ENCODE measurements around the gene TBCD. TPM values are rescaled to one million over a fixed set of nuclear protein-coding genes. Genes with fewer than 3 reads are reported as not detected.

Gene TBCD
- total RNA-seq, 1 donor from 2014 or later, result 125 TPM

DNA sequence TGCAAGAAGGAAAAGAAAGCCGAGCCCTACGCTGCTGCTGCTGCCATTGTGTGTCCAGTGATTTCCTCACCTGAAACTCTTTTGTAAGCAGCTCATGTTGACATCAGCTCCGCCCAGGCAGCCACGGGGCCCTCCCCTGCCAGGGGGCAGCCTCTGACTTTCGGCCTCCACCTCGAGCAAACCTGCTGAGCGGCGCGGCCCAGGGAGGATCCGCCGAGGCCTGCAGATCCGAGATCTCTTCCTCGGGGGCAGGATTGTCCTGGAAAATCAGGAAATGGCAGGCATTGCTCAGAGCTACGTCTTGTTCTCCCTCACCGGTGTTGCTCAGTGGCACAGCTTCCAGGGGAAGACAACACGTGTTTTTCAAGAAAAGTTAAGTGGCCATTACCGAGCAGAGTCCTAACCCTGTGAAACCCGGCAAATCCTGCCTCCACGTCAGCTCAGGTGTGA lies 123.6 kb downstream of the TBCD start:
- H3K27ac Mint-ChIP-seq, result no peak overlapping the region
- no peaks in the 10 kb centered on the region for H3K9me3 Mint-ChIP-seq
- H3K36me3 Mint-ChIP-seq (ENCODE audit: low read depth), result peaks cover 56% of the 10 kb centered on the region
- intact Hi-C loops (cut with micrococcal nuclease), result no loop called here
- H3K27me3 Mint-ChIP-seq (ENCODE audit: low read depth), result no peaks in the 10 kb centered on the region
- peaks cover 46% of the 10 kb centered on the region for H3K4me1 Mint-ChIP-seq (ENCODE audit: low read depth)
- no peak for DNase-seq (ENCODE audit: low spot score)
- no peak overlapping the region for H3K4me3 Mint-ChIP-seq (ENCODE audit: low read depth)

DNA sequence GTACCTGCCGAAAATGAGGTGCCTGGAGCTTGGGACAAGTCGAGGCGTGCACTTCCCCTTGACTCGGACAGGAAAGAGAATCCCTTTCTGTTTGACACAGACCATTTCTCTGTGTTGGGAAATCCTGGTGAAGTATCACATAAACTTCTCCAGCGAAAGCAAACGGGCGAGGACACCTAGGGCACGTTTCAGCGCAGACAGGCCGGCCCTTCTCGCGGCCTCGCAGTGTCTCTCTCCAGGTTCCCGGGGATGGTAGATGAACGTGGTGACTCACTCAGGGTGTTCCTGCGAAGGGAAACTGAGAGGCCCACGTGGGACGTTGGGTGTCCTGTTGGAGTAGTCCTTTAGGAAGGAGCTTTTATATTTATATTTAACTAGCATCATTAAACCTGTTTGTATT lies 124.3 kb downstream of the TBCD start:
- no peaks in the 10 kb centered on the region for H3K9me3 Mint-ChIP-seq
- peaks cover 44% of the 10 kb centered on the region for H3K4me1 Mint-ChIP-seq (ENCODE audit: low read depth)
- intact Hi-C loops (cut with micrococcal nuclease), result no loop called here
- peaks cover 52% of the 10 kb centered on the region for H3K36me3 Mint-ChIP-seq (ENCODE audit: low read depth)
- no peak for DNase-seq (ENCODE audit: low spot score)
- H3K27ac Mint-ChIP-seq, result peak overlapping the region; percentile 26
- H3K4me3 Mint-ChIP-seq (ENCODE audit: low read depth), result no peak overlapping the region
- no peaks in the 10 kb centered on the region for H3K27me3 Mint-ChIP-seq (ENCODE audit: low read depth)

DNA sequence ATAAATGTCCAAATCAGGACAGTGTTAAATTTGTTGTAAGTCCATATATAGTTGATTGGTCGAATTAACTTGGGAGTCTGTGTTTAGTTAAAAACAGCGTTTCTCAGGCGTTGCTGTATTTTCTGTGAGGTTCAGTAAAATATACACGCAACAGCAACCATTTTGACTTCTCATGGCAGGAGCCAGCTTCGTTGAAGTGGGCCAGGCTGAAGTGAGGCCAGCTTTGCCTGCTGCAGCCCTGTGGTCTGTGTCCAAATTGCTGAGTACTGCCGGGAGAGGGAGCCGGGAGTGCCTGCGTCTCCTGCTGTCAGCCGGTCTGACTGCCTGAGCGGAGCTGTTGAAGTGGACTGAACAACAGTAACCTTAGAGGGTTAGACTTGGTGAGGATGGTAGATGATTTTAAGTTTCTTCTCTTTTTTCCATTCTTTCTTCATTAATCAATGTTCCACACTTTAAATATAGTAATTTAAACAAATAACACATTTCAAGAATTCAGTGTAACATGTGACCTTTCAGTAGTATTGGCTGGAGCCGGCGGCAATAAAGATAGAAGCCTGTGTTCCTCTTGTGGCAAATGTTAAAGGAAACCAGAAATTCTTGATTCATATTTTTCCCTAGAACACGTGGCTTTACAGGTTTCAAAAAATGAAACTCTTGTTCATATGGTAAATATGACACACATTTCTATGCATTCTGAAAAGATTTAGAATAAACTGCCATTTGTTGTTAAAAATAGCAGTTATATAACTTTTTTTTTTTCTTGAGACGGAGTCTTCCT lies 124.9 kb downstream of the TBCD start:
- Mint-ChIP-seq H3K4me1 (ENCODE audit: low read depth) (peaks cover 48% of the 10 kb centered on the region), H3K36me3 (ENCODE audit: low read depth) (peaks cover 48% of the 10 kb centered on the region), H3K4me3 (ENCODE audit: low read depth) (no peak overlapping the region), H3K27ac (peak overlapping the region; percentile 60), H3K27me3 (ENCODE audit: low read depth) (no peaks in the 10 kb centered on the region), H3K9me3 (no peaks in the 10 kb centered on the region)
- intact Hi-C loops (cut with micrococcal nuclease), result loop anchor here (1.0 kb wide), 1 partner anchor 12 kb away; no protein-coding TSS in a partner anchor
- DNase-seq (ENCODE audit: low spot score), result no peak

DNA sequence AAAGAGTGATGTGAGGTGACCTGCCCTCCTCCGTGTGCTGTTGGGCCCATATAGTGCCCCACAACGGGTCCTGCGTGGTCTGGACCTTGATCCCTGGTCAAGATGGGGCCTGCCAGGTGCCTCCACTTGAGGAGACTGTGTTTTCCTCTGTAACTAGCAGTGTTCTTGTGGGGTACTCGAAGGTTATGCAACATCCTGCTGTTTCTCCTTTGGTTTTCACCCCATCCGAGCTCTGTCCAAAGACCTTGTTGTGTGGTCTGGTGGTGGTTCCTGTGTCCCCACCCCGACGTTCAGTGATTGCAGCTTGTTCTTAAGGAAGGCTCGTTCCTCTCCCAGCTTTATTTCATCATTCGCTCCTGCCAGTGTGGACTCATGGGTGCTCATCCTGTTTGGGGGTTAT lies 126.7 kb downstream of the TBCD start:
- no peak for DNase-seq (ENCODE audit: low spot score)
- no peaks in the 10 kb centered on the region for H3K9me3 Mint-ChIP-seq
- H3K27ac Mint-ChIP-seq, result peak overlapping the region; percentile 61
- intact Hi-C loops (cut with micrococcal nuclease), result no loop called here
- no peaks in the 10 kb centered on the region for H3K27me3 Mint-ChIP-seq (ENCODE audit: low read depth)
- peaks cover 39% of the 10 kb centered on the region for H3K36me3 Mint-ChIP-seq (ENCODE audit: low read depth)
- no peak overlapping the region for H3K4me3 Mint-ChIP-seq (ENCODE audit: low read depth)
- H3K4me1 Mint-ChIP-seq (ENCODE audit: low read depth), result peaks cover 59% of the 10 kb centered on the region

DNA sequence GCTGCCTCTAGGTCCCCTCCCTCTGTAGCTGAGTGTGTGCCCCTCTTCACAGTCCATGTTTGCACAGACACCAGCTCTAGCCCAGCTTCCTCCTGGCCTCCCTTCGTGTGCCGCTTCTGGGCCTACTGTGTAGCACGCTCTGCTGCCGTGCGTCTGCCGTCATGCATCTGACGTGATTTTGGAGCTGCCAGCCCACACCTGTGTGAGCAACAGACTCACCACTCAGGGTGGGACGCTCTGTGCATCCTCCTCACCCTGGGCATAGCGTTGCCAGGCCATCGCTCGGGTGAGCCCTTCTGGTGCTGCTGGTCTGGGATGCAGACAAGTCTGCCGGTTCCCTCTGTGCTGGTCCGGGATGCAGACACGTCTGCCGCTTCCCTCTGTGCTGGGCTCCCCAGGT lies 127.4 kb downstream of the TBCD start:
- Mint-ChIP-seq H3K9me3 (no peaks in the 10 kb centered on the region), H3K4me3 (ENCODE audit: low read depth) (no peak overlapping the region), H3K36me3 (ENCODE audit: low read depth) (peaks cover 44% of the 10 kb centered on the region), H3K27me3 (ENCODE audit: low read depth) (no peaks in the 10 kb centered on the region), H3K4me1 (ENCODE audit: low read depth) (peaks cover 66% of the 10 kb centered on the region), H3K27ac (peak overlapping the region; percentile 21)
- intact Hi-C loops (cut with micrococcal nuclease), result no loop called here
- no peak for DNase-seq (ENCODE audit: low spot score)

DNA sequence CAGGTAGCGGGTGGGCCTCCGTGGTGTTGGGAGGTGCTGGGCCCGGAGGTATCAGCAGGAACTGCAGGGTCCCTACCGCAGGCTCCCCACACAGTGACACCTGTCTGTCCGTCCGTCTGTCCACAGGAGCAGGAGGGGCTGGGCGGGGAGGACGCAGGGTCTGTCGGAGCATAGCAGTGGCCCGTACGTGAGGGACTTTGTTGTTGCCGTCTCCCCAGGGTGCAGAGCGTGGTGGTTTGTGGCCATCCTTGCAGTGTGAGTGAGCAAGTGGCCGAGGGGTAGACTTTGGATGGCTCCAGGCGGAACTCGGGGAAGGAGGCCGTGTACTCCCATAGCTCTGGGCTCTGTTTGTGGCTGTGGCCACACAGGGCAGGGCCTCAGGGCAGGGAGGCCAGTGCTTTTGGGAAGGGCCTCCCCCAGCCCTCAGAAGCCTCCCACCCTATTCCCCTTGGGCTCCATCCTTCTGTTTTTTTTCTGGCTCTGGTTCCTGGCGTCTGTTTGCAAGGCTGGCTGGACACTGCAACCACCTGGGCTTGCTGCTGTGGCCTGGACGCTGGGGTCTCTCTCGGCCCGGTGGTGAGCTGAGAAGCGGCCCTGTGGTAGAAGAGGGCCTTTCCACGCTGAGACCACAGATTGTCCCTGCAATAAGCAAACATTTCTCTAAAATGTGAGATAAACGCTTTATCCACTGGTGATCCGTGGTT lies 128.9 kb downstream of the TBCD start:
- H3K36me3 Mint-ChIP-seq (ENCODE audit: low read depth), result peaks cover 39% of the 10 kb centered on the region
- no peaks in the 10 kb centered on the region for H3K9me3 Mint-ChIP-seq
- H3K27ac Mint-ChIP-seq, result peak overlapping the region; percentile 34
- DNase-seq (ENCODE audit: low spot score), result no peak
- intact Hi-C loops (cut with micrococcal nuclease), result no loop called here
- H3K27me3 Mint-ChIP-seq (ENCODE audit: low read depth), result no peaks in the 10 kb centered on the region
- H3K4me3 Mint-ChIP-seq (ENCODE audit: low read depth), result no peak overlapping the region
- H3K4me1 Mint-ChIP-seq (ENCODE audit: low read depth), result peaks cover 70% of the 10 kb centered on the region

GRCh38 chr17:82881324-82881823 lies 129.5 kb downstream of the TBCD start:
- no peaks in the 10 kb centered on the region for H3K9me3 Mint-ChIP-seq
- peaks cover 40% of the 10 kb centered on the region for H3K36me3 Mint-ChIP-seq (ENCODE audit: low read depth)
- DNase-seq (ENCODE audit: low spot score), result no peak
- no peak overlapping the region for H3K4me3 Mint-ChIP-seq (ENCODE audit: low read depth)
- peaks cover 71% of the 10 kb centered on the region for H3K4me1 Mint-ChIP-seq (ENCODE audit: low read depth)
- H3K27ac Mint-ChIP-seq, result no peak overlapping the region
- no peaks in the 10 kb centered on the region for H3K27me3 Mint-ChIP-seq (ENCODE audit: low read depth)
- intact Hi-C loops (cut with micrococcal nuclease), result no loop called here

- H3K4me3 Mint-ChIP-seq (ENCODE audit: low read depth), result peak overlapping the region; percentile 71
- no peak for DNase-seq (ENCODE audit: low spot score)
- intact Hi-C loops (cut with micrococcal nuclease), result loop anchor here (2.0 kb wide), 1 partner anchor 17 kb away; no protein-coding TSS in a partner anchor
Observed at GRCh38 chr17:82881900-82882714, 130.2 kb downstream of the TBCD start.

GRCh38 chr17:82882715-82883418 lies 131.0 kb downstream of the TBCD start:
- no peaks in the 10 kb centered on the region for H3K9me3 Mint-ChIP-seq
- DNase-seq (ENCODE audit: low spot score), result peak; percentile 65
- intact Hi-C loops (cut with micrococcal nuclease), result loop anchor here (2.0 kb wide), 1 partner anchor 18 kb away; no protein-coding TSS in a partner anchor
- H3K4me1 Mint-ChIP-seq (ENCODE audit: low read depth), result peaks cover 71% of the 10 kb centered on the region
- peaks cover 52% of the 10 kb centered on the region for H3K36me3 Mint-ChIP-seq (ENCODE audit: low read depth)
- H3K4me3 Mint-ChIP-seq (ENCODE audit: low read depth), result peak overlapping the region; percentile 71
- peak overlapping the region; percentile 86 for H3K27ac Mint-ChIP-seq
- H3K27me3 Mint-ChIP-seq (ENCODE audit: low read depth), result no peaks in the 10 kb centered on the region

More at GRCh38 chr17:82881900-82882714, 130.2 kb downstream of the TBCD start:
- Mint-ChIP-seq H3K27ac (peak overlapping the region; percentile 86), H3K9me3 (no peaks in the 10 kb centered on the region), H3K4me1 (ENCODE audit: low read depth) (peaks cover 69% of the 10 kb centered on the region), H3K36me3 (ENCODE audit: low read depth) (peaks cover 44% of the 10 kb centered on the region), H3K27me3 (ENCODE audit: low read depth) (no peaks in the 10 kb centered on the region)

DNA sequence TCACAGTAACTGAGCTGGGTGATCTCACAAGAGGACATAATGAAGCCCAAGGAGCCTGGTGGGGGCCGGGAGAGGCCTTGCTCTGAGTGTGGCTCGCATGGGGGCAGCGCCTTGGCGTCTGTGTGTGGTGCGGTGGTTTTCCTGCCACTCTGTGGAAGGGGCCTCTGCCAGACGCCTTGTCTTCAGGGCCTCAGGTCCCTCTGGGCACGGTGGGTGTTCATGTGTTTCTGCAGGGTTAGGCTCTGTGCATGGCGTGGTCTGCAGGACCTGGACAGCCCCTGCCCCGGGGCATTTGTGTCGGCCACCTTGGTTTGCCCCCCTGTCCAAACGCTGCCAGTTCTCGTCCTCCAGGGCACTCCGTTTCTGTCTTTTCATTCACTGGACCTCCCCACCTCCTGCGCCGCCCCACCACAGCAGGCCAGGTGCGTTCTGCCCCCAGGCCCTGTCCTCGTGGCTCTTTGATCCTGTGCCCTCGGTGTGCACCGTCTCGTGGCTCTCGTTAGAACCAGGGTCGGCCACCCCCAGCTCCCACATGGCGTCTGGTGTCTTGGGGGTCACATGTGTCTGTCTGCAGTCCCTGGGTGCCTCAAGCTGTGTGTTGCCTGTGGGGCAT lies 131.7 kb downstream of the TBCD start:
- Mint-ChIP-seq H3K4me3 (ENCODE audit: low read depth) (peak overlapping the region; percentile 48), H3K27ac (peak overlapping the region; percentile 69), H3K36me3 (ENCODE audit: low read depth) (peaks cover 49% of the 10 kb centered on the region), H3K9me3 (no peaks in the 10 kb centered on the region), H3K27me3 (ENCODE audit: low read depth) (no peaks in the 10 kb centered on the region), H3K4me1 (ENCODE audit: low read depth) (peaks cover 67% of the 10 kb centered on the region)
- intact Hi-C loops (cut with micrococcal nuclease), result loop anchor here (2.0 kb wide), 1 partner anchor 19 kb away; no protein-coding TSS in a partner anchor
- no peak for DNase-seq (ENCODE audit: low spot score)

- peaks cover 40% of the 10 kb centered on the region for H3K36me3 Mint-ChIP-seq (ENCODE audit: low read depth)
- no peak for DNase-seq (ENCODE audit: low spot score)
- H3K27ac Mint-ChIP-seq, result peak overlapping the region; percentile 91
- peak overlapping the region; percentile 57 for H3K4me3 Mint-ChIP-seq (ENCODE audit: low read depth)
- peaks cover 59% of the 10 kb centered on the region for H3K4me1 Mint-ChIP-seq (ENCODE audit: low read depth)
- H3K27me3 Mint-ChIP-seq (ENCODE audit: low read depth), result no peaks in the 10 kb centered on the region
- intact Hi-C loops (cut with micrococcal nuclease), result no loop called here
- no peaks in the 10 kb centered on the region for H3K9me3 Mint-ChIP-seq
Observed at GRCh38 chr17:82884341-82884969, 132.6 kb downstream of the TBCD start.
